IMR-90 (cell line): ENCODE results near the gene DCTD. TPM values are rescaled to one million over a fixed set of nuclear protein-coding genes. Genes with fewer than 3 reads are reported as not detected.

Experiments used
- ATAC-seq: fragments of 200-7000 bp; cut with Tn5 transposase; 2 replicates; pipeline ENCODE4 v1.9.1; 2020; ENCODE audit warnings: low read depth, mild to moderate bottlenecking, moderate library complexity
- BruUV-seq: library from RNA; stranded (reverse); fragments of 400-500 nt; replicated peaks from 2 replicates; lab custom pipeline; 2021; lab: Mats Ljungman, UMichigan
- CTCF ChIA-PET: fragments of 300-600 bp; formaldehyde crosslinking; extraction: SDS; loops from one replicate; lab custom pipeline; 2021; ENCODE audit warnings: antibody characterized with exemption; lab: Yijun Ruan, JAX
- POLR2A ChIA-PET: fragments of 300-600 bp; sonication (Branson Sonifier 250); formaldehyde crosslinking; loops from one replicate; lab custom pipeline; 2022; ENCODE audit warnings: antibody characterized with exemption; ENCODE audit not compliant: unreplicated experiment; lab: Charles Lee
- DNase-seq: peaks from one replicate; pipeline ENCODE4 v3.0.0; 2013
- H2AFZ ChIP-seq: replicated peaks from 2 replicates; pipeline ENCODE3; 2013; ENCODE audit warnings: low read length, mild to moderate bottlenecking; ENCODE audit not compliant: poor library complexity
- H2AK5ac ChIP-seq: 2 replicates; pipeline ENCODE4 v1.6.1; 2013; ENCODE audit warnings: low read depth, low read length, inconsistent platforms
- H2AK9ac ChIP-seq: replicated peaks from 2 replicates; pipeline ENCODE3; 2013; ENCODE audit warnings: mild to moderate bottlenecking, low read depth, low read length, moderate library complexity; ENCODE audit not compliant: poor library complexity
- H2BK120ac ChIP-seq: 2 replicates; pipeline ENCODE4 v1.6.1; 2013; ENCODE audit warnings: low read depth, low read length, inconsistent platforms
- H2BK15ac ChIP-seq: 3 replicates; pipeline ENCODE4 v1.6.1; 2013; ENCODE audit warnings: low read depth, low read length, inconsistent platforms
- H2BK20ac ChIP-seq: 2 replicates; pipeline ENCODE4 v1.6.1; 2013; ENCODE audit warnings: low read depth, mild to moderate bottlenecking, inconsistent platforms, low read length, moderate library complexity
- H2BK5ac ChIP-seq: 2 replicates; pipeline ENCODE4 v1.6.1; 2013; ENCODE audit warnings: mild to moderate bottlenecking, low read depth, low read length, inconsistent platforms; ENCODE audit not compliant: poor library complexity, severe bottlenecking
- H3K14ac ChIP-seq: replicated peaks from 2 replicates; pipeline ENCODE4 v1.6.1; 2013; ENCODE audit warnings: low read depth, low read length, inconsistent platforms
- H3K18ac ChIP-seq: 2 replicates; pipeline ENCODE4 v1.6.1; 2013; ENCODE audit warnings: low read depth, low read length, control low read depth
- H3K23ac ChIP-seq: 2 replicates; pipeline ENCODE4 v1.6.1; 2013; ENCODE audit warnings: low read depth, low read length, inconsistent platforms
- H3K27ac ChIP-seq: 2 replicates; pipeline ENCODE4 v1.5.1; 2013; ENCODE audit warnings: mild to moderate bottlenecking, control low read depth, low read length; ENCODE audit not compliant: insufficient read depth
- H3K27me3 ChIP-seq: 2 replicates; pipeline ENCODE4 v1.6.1; 2013; ENCODE audit warnings: low read length; ENCODE audit not compliant: control insufficient read depth, insufficient read depth
- H3K36me3 ChIP-seq: 2 replicates; pipeline ENCODE4 v1.6.1; 2013; ENCODE audit warnings: low read length, mixed read lengths; ENCODE audit not compliant: control insufficient read depth, insufficient read depth
- H3K4ac ChIP-seq: 2 replicates; pipeline ENCODE4 v1.6.1; 2013; ENCODE audit warnings: low read depth, low read length, inconsistent platforms
- H3K4me1 ChIP-seq: 2 replicates; pipeline ENCODE4 v1.6.1; 2013; ENCODE audit warnings: low read length, mixed read lengths; ENCODE audit not compliant: control insufficient read depth, insufficient read depth
- H3K4me2 ChIP-seq: 2 replicates; pipeline ENCODE4 v1.6.1; 2013; ENCODE audit warnings: low read depth, mild to moderate bottlenecking, control low read depth, low read length, moderate library complexity
- H3K4me3 ChIP-seq: 2 replicates; pipeline ENCODE4 v1.5.1; 2013; ENCODE audit warnings: low read depth, mild to moderate bottlenecking, control low read depth, low read length, moderate library complexity; ENCODE audit not compliant: insufficient read depth
- H3K56ac ChIP-seq: 2 replicates; pipeline ENCODE4 v1.6.1; 2013; ENCODE audit warnings: low read length, inconsistent platforms; ENCODE audit not compliant: insufficient read depth; ENCODE audit errors: extremely low read depth
- H3K79me1 ChIP-seq, 2 experiments: 2 replicates each; pipeline ENCODE4 v1.6.1; 2013; ENCODE audit warnings: low read length in 2 of 2, inconsistent platforms in 1 of 2, low read depth in 1 of 2
- H3K9ac ChIP-seq: 2 replicates; pipeline ENCODE4 v1.6.1; 2013; ENCODE audit warnings: low read depth, low read length, control low read depth
- H3K9me1 ChIP-seq: 2 replicates; pipeline ENCODE4 v1.6.1; 2013; ENCODE audit warnings: low read length, inconsistent platforms; ENCODE audit not compliant: insufficient read depth
- H3K9me3 ChIP-seq: 2 replicates; pipeline ENCODE4 v1.6.1; 2013; ENCODE audit warnings: low read length; ENCODE audit not compliant: control insufficient read depth, insufficient read depth
- H4K20me1 ChIP-seq: 2 replicates; pipeline ENCODE4 v1.6.1; 2013; ENCODE audit warnings: low read length, inconsistent platforms; ENCODE audit not compliant: insufficient read depth
- H4K5ac ChIP-seq: 2 replicates; pipeline ENCODE4 v1.6.1; 2013; ENCODE audit warnings: mild to moderate bottlenecking, low read depth, low read length, control low read depth
- H4K8ac ChIP-seq, 2 experiments: 2 replicates each; pipeline ENCODE4 v1.6.1; 2013; ENCODE audit warnings: low read depth in 2 of 2, low read length in 2 of 2, control low read depth in 1 of 2, inconsistent platforms in 1 of 2
- H4K91ac ChIP-seq: 2 replicates; pipeline ENCODE4 v1.6.1; 2013; ENCODE audit warnings: low read depth, low read length, inconsistent platforms; ENCODE audit not compliant: insufficient read depth
- ELK1 ChIP-seq: fragments of 150-350 bp; IDR thresholded peaks from 2 replicates; pipeline ENCODE4 v1.6.1; 2016; ENCODE audit warnings: low read depth, mild to moderate bottlenecking, low read length, moderate library complexity, borderline replicate concordance
- NFE2L2 ChIP-seq: fragments of 150-350 bp; IDR thresholded peaks from 2 replicates; pipeline ENCODE4 v1.6.1; 2016; ENCODE audit warnings: low read depth, mild to moderate bottlenecking, low read length
- POLR2A ChIP-seq: IDR thresholded peaks from 2 replicates; pipeline ENCODE4 v1.6.1; 2012; ENCODE audit warnings: mild to moderate bottlenecking, low read depth, low read length
- RAD21 ChIP-seq: IDR thresholded peaks from 2 replicates; pipeline ENCODE4 v1.6.1; 2012; ENCODE audit warnings: low read length, improper control_type of control experiment
- RFX5 ChIP-seq: IDR thresholded peaks from 2 replicates; pipeline ENCODE4 v1.8.0; 2012; ENCODE audit warnings: low read depth, mild to moderate bottlenecking, low read length, moderate library complexity
- WGBS, 2 experiments: methylation state at CpG; one replicate each; pipeline versions ENCODE4 v1.1.5 to v1.1.7; 2013; ENCODE audit warnings: missing lambda C conversion rate in 2 of 2; ENCODE audit not compliant: insufficient read length in 1 of 2; ENCODE audit errors: extremely low coverage in 2 of 2; 5-methylcytosine and 5-hydroxymethylcytosine counted together
- dilution Hi-C: fragments of 300-500 bp; cut with HindIII; formaldehyde crosslinking; loops from one replicate; pipeline ENCODE4 v1.14.3; 2018; ENCODE audit warnings: low sequenced_read_pairs; ENCODE audit not compliant: unreplicated experiment
- in situ Hi-C: fragments of 300-500 bp; cut with MboI; formaldehyde crosslinking; loops from 3 replicates; pipeline ENCODE4 v1.14.3; 2019; ENCODE audit warnings: low sequenced_read_pairs, inconsistent platforms, mixed read lengths
- intact Hi-C: fragments of 100-400 bp; cut with micrococcal nuclease; formaldehyde crosslinking; loops from 2 replicates; pipeline ENCODE4 v1.10.0; 2022
- polyA plus RNA-seq, 3 experiments: library from polyadenylated mRNA; depleted of rRNA; stranded (reverse); fragments of >200 nt; gene quantifications; 2 replicates each; pipeline ENCODE4 v1.2.3, GENCODE V29; 2012; ENCODE audit warnings: low replicate concordance in 1 of 3
- total RNA-seq: library from RNA; depleted of rRNA; stranded (reverse); fragments of >200 nt; gene quantifications from 2 replicates; pipeline ENCODE4 v1.2.3, GENCODE V29; 2012
- TF ChIP-seq, protein P1 (sequence below): fragments of 150-350 bp; IDR thresholded peaks from 2 replicates; pipeline ENCODE4 v1.6.1; 2017; ENCODE audit warnings: mild to moderate bottlenecking, antibody characterized with exemption, low read length, low read depth

DCTD gene
- total and polyA plus RNA-seq, 2 of the 4 experiments (the other 2 are of a cell fraction) = 90.3 to 127 TPM

DNA sequence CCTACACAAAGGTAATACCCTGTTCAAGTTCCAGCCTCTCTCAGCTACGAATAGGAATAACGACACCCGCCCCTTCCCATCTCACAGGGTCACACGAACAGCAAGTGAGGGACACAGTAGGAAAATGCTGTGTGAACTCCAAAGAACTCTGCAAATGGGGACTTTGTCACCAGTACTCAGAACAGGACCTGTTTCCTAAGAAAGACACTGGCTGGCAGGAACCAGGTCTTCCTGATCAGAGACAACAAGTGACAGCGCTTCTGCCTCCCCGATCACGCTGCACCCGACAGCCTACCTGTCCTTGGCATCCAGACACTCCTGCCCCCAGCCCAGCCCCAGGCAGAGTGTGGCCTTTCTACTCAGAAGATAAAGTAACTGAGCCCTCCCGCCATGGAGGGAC lies 14.2 kb downstream of the DCTD start:
- Histone ChIP-seq H4K20me1 (peaks cover 14% of the 10 kb centered on the region; the same call in 1 of the 2 replicates), H2AFZ (no peak overlapping the region), H3K4me2 (no peak overlapping the region), H4K8ac (no peak overlapping the region), H3K9me3 (no peaks in the 10 kb centered on the region), H3K4ac (no peak overlapping the region), H2AK5ac (no peak overlapping the region), H3K23ac (no peak overlapping the region), H4K91ac (no peak overlapping the region), H3K79me1 (peaks cover 23 to 67% of the 10 kb centered on the region in 2 experiments), H3K27me3 (no peaks in the 10 kb centered on the region), H3K9me1 (peaks cover 21% of the 10 kb centered on the region), H3K14ac (no peak overlapping the region), H3K9ac (no peak overlapping the region), H2BK15ac (no peak overlapping the region), H2BK5ac (no peak overlapping the region), H2BK120ac (no peak overlapping the region), H3K18ac (no peak overlapping the region), H3K4me1 (peaks cover 8% of the 10 kb centered on the region), H4K5ac (no peak overlapping the region), H2AK9ac (no peak overlapping the region), H3K27ac (no peak overlapping the region), H3K4me3 (no peak overlapping the region), H3K56ac (no peak overlapping the region), H2BK20ac (no peak overlapping the region), H3K36me3 (peaks cover 38% of the 10 kb centered on the region)
- BruUV-seq = no TSS peak
- POLR2A ChIA-PET = no interaction called here
- CTCF ChIA-PET = no interaction called here
- intact Hi-C loops = no loop called here
- in situ Hi-C loops = no loop called here
- dilution Hi-C loops = loop anchor here (25.0 kb wide), 1 partner anchor 359 kb away; no protein-coding TSS in a partner anchor
- ATAC-seq (no peak), DNase-seq (no peak)
- TF ChIP-seq RAD21 (no peak), ELK1 (no peak), RFX5 (no peak), POLR2A (no peak), NFE2L2 (no peak)
- TF ChIP-seq, protein P1, sequence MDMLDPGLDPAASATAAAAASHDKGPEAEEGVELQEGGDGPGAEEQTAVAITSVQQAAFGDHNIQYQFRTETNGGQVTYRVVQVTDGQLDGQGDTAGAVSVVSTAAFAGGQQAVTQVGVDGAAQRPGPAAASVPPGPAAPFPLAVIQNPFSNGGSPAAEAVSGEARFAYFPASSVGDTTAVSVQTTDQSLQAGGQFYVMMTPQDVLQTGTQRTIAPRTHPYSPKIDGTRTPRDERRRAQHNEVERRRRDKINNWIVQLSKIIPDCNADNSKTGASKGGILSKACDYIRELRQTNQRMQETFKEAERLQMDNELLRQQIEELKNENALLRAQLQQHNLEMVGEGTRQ = no peak
- 75% methylated on average over 2 of the region's 9 CpGs; no CpG with 5 or more reads in 1 of the 2 experiments for WGBS, 2 experiments
